ENCODE data around the gene MROH9.

DNA sequence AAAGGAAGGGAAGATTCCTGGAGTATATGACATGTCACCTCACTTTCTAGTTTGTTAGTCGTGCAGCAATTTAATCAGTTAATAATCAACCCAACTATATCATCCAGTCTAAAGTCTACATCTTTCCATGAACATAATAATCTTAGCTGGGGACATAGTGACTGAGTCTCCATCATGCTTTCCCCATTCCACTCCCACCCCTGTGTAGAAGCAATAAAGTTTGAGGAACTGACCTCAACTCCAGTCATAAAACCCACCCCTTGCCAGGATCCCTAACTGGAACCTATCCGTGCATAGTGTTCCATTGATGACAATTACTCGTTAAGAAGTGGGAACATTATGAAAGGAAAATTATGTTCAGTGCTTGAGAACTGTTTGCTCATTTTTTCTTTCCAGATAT, 48.9 kb upstream of the MROH9 start:
- TF ChIP-seq, protein P1, sequence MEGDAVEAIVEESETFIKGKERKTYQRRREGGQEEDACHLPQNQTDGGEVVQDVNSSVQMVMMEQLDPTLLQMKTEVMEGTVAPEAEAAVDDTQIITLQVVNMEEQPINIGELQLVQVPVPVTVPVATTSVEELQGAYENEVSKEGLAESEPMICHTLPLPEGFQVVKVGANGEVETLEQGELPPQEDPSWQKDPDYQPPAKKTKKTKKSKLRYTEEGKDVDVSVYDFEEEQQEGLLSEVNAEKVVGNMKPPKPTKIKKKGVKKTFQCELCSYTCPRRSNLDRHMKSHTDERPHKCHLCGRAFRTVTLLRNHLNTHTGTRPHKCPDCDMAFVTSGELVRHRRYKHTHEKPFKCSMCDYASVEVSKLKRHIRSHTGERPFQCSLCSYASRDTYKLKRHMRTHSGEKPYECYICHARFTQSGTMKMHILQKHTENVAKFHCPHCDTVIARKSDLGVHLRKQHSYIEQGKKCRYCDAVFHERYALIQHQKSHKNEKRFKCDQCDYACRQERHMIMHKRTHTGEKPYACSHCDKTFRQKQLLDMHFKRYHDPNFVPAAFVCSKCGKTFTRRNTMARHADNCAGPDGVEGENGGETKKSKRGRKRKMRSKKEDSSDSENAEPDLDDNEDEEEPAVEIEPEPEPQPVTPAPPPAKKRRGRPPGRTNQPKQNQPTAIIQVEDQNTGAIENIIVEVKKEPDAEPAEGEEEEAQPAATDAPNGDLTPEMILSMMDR (IDR thresholded peaks at IDR 0.05 in 4 of 5, conservative IDR thresholded peaks at IDR 0.05 in 1 of 5): no peak
- no peak for TF ChIP-seq POLR2A (IDR thresholded peaks at IDR 0.05)
